WTC11 (cell line): ENCODE measurements around the gene RBM4.

ENCODE experiments used
- ATF6 ChIP-seq: sonication (generic); formaldehyde crosslinking; IDR thresholded peaks from 2 replicates; pipeline ENCODE4 v1.8.1; 2023; ENCODE audit warnings: mild to moderate bottlenecking, missing genetic modification reagents
- CREB1 ChIP-seq: sonication (generic); formaldehyde crosslinking; IDR thresholded peaks from 2 replicates; pipeline ENCODE4 v1.8.0; 2023; ENCODE audit warnings: mild to moderate bottlenecking, missing genetic modification reagents
- ELF4 ChIP-seq: sonication (generic); formaldehyde crosslinking; IDR thresholded peaks from 2 replicates; pipeline ENCODE4 v1.8.1; 2022; ENCODE audit warnings: low read depth, mild to moderate bottlenecking, moderate library complexity, missing genetic modification reagents
- ZNF219 ChIP-seq: sonication (generic); formaldehyde crosslinking; IDR thresholded peaks from 2 replicates; pipeline ENCODE4 v1.8.0; 2023; ENCODE audit warnings: missing genetic modification reagents, mild to moderate bottlenecking, borderline replicate concordance

GRCh38 chr11:66614073-66614472, 24.4 kb upstream of the RBM4 start:
- TF ChIP-seq ELF4 (no peak), ATF6 (no peak), CREB1 (CRISPR knock-in tag) (no peak), ZNF219 (CRISPR knock-in tag) (no peak)
